NAMALWA (cell line): Measurements from ENCODE around the gene CAMK2A.

Source experiments
- DNase-seq: peaks from one replicate; pipeline ENCODE4 v3.0.0-alpha.2; 2015; ENCODE audit warnings: low spot score

CAMK2A gene

DNA sequence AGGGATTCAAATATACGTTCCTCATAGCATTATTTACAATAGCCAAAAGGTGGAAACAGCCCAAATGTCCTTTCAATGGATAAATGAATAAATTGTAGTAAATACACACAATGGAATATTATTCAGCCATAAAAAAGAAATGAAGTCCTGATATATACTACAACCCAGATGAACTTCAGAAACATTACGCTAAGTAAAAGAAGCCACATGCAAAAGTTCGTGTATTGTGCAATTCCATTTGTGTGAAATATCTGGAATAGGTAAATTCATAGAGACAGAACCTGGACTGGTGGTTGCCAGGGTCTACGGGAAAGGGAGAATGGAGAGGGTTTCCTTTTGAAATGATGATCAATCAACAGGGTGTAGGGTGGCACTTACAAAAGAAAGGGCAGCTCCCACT is 25.7 kb upstream of the CAMK2A start:
- no peak for DNase-seq

DNA sequence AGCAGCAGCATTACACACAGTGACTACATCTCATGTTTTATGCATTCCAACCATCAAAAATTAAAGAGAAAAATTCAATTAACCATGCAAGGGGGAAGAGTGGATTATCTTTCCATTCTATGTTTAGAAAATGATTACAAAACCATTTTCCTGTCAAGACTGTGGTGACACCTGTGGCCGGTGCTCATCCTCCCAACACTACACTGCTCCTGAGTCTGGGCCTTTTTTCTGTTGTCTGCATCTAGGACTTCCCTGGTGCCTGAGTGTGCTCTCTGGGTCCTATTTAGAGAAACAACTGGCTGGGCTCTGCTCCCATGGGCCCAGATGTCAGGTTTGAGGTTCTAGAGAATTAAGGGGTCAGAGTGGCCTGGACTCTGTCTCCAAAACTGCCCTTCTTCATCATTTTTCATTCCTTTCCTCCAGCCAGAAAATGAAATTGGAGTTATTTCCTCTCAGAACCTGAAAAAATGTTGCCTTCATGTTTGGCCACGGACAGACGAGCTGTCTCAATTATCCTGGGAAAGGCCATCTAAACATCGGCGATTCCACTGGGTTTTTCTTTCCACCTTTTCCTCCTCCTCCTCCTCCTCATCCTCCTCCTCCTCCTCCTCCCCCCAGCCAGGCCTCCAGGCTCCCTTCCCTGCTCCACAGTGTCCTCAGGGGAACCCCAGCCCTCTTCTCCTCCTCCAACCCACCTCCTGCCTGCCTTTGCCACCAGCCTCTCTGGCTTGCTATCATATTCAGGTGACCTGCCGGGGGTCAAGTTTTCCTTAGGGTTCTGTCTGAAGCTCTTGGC is 24.5 kb upstream of the CAMK2A start:
- no peak for DNase-seq

DNA sequence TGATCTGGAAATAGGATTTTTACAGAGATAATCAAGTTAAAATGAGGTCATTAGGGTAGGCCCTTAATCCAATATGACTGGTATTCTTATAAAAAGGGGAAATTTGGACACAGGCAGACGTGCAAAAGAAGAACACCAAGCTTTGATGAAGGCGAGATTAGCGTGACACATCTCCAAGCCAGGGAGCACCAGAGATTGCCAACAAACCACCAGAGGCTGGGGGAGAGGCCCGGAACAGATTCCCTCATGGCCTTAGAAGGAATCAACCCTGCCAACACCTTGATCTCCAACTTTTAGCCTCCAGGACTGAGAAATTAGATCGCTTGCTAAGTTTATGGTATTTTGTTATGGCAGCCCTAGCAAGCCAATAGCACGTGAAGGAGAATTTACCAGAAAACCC is 23.9 kb upstream of the CAMK2A start:
- no peak for DNase-seq

DNA sequence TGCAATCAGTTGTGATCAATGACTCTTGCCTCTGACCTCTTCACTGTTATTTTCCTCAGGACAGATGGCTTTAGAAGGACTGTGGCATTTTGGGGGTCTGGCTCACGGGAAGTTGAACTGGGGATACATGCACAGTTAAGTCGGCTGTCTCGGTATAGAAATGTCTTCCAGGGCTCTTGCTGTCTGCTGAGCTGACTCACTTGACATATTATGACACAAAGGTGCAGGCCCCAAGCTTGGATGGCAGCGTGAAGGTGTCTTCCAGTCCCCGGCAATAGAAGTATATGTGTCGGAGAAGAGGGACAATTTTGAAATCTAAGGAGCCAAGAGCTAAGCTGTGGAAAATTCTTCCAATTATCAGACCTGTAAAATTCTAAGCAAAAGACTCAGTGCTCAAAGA is 22.9 kb upstream of the CAMK2A start:
- DNase-seq = no peak

DNA sequence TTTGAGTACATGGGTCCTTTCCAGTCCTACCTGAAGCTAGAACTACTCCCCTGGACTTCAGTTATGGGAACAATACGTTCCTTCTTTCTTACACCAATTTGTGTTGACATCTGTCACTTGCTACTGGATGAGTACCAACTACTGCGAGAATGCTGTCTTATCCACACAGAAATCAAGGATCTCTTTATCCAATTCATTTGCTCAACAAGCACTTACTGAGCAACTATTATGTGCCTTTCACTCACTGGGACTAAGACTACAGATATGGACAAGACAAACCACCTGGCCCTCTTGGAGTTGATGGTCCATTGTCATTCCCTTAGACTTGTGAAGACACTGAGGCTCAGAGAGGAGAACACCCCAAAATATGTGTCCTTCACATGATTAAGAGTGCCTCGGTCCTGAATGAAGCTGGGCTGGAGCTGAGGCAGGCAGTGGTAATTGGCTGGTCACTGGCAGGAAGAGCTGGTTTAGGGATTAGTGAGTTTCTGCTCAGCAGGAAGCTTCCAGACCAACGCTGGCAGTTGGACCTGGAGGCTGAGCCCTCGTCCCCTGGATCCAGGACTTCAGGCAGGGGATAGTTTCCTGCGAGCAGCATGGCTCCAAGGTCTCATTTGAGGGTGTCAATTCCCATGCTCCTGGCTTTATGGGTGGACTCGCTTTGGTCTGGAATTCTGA is 21.6 kb upstream of the CAMK2A start:
- no peak for DNase-seq

DNA sequence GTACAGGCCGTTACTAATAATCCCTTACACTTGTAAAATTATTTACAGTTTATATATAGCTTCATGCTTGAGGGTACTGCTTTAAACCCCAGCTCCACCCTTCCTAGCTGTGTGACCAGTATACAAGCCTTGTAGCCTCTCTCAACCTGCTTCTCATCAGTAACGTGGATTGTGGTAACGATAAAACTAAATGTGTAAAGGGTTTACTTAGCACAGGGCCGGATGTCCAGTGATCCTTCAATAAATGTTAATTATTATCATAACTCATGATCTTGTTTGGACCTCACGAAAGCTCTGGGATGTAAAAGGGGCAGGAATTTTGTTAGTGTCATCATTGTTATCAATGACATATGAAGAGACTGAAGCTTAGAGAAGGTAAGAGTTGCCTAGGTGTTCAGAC is 20.7 kb upstream of the CAMK2A start:
- DNase-seq = no peak

DNA sequence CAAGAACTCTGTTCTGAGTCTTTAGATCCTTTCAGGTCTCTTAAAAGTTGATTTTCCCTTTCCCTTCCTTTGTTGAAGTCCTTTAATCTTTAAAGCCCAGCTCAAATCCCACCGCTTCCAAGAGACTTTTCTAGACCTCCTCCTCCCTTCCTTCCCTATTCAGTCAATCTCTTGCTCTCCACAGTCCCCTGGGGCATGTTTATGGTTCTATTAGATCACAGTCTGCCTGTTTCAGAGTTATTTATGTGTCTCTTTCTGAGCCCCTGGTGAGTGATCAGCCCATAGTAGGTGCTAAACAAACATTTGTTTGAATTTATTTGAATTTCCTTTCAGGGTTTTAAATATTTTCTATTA is 20.3 kb upstream of the CAMK2A start:
- no peak for DNase-seq

DNA sequence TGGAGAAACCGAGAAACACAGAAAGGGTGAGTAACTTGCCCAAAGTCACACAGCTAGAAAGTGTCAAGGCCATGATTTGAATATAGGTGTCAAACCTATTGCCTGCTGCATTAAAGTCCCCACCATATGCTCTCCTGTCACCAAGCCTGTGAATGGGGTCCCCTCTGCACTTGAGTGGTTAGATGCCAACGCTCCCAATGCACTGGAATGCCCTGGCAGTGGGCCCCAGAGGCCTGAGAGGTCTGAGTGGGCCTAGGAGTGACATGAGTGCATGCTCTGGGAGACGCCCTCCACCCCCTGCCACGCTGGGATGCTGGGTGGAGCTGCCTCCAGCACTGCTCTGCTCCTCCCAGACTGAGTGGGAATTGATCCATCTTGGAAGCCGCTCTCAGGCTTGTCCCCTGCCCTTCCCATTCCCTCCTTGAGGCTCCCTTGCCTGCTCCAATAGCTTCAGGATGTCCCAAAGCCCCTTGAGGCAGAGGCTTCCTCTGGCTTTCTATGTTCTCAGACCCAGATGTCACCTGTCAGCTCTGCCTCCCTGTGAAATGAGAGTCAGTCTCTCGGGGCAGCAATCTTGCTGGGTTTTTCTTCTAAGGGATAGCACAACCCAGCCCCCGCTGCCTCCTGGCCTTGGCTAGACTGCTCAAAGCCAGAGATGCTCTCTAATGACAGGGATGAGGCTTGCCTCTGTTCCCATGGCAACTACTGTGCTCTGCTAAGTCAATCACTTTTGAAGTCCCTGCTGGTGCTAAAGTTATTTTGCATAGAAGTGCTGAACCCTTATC is 19.7 kb upstream of the CAMK2A start:
- DNase-seq = peak; percentile 19

DNA sequence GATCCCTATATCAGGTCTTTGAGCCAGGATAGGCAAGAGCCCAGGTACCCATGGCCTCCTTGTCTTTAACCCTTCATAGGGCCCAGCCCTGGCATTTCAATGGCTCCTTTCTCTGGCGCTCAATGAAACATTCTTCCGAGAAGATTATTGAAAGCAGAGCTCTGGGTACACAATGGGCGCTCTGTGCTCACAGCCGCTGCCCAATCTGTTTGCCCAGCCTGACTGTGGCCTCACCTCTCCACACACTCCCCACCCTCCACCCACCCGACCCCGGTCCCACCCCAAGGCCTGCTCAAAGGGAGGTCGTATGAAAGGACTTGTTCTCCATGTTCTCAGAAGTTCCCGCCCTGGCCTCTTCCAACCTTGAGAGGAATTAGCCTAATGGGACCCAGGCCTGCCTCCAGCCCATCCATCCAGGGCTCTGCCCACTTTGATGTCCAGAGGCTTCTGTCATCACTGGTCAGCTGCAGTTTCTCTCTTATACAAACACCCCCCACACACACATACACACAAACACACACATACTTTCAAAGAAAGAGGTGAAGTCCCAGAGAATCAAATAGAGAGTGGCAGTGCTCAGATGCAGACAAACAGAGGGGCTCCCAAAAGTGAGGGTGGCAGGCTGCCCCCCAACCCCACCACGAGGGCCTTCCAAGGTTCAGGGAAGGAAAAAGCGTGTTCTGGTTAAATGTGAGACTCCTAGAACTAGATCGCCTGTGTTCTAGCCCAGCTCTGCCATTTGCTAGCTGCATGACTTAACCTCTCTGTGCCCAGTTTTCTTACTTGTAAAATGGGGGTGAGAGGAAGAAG is 18.2 kb upstream of the CAMK2A start:
- DNase-seq = no peak

DNA sequence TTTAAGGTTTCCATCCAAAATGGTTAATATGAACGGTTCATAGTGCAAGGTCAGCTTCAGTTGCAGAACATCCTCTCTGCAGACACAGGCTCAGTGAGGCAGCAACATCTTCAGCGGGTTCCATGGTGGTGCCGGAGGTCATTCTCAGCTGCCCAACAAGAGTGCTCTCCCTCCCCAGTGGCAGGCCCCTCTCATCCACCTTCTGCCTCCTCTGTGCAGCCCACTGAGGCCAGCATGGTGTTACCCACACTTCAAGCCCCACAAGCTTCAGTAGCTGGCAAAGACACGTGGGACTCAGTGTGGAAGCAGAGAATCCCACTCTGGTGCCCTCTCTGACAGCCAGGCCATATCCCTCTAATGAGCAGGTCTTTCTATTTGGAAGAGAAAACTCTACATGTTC is 17.2 kb upstream of the CAMK2A start:
- no peak for DNase-seq

DNA sequence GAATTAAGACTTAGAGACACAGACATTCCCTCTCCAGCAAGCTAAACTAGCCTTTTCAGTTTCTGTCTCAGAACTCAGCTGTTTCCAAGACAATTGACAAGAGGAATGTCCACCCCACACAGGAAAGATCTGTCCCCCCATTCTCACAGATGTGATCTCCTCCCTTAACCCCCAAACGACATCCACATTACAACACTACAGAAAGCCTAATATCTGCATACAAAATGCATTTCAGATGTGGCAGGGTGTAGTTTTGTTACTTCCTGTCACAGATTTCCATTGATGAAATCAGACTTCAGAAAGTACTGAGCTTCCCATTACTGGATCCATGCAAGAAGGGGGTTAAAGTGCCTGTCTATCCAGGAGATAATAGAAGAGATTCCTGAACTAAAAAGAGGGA is 16.0 kb upstream of the CAMK2A start:
- no peak for DNase-seq

DNA sequence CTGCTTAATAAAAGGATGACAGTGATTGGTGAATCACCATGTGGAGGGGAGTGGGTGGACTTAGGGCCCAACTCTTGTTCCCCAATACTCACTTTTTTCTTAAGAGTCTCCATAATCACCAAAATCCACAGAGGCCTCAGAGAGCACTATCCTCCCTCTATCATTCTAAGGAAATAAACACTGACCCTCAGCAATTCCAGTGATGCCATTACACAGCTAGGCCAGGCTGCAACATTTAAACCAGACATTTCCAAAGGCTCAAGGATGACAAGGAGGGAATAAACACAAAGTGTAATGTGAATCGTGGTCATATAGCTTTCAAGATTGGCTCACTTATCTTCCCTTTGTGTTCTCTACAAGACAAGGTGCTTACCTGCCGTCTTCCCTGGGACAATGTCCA is 15.5 kb upstream of the CAMK2A start:
- no peak for DNase-seq

DNA sequence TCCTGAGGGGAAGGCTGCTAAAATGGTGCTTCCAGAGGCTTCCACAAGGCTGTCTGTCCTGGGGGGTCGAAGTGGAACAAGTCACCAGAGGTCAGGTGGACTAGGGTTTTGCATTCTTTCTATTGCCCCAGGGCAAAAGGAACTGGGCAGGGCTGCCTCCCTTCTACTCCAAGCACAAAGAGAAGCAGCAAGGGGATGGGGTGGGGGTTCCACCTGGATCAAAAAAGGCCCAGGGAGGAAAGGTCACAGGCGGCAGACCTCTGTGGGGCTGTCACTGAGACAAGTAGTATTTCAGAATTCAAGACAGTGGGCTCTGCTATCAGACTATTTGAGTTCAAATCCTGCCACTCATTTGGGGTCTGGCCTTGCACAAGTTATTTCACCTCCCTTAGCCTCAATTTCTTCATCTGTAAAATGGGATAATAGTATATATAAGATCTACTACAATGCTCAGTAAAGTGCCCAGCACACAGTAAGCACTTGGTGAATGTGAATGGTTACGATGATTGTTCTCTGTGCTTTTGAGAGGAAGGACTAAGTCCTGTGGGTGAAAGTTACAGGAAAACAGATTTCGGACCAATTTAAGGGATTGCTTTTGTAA is 15.0 kb upstream of the CAMK2A start:
- no peak for DNase-seq

DNA sequence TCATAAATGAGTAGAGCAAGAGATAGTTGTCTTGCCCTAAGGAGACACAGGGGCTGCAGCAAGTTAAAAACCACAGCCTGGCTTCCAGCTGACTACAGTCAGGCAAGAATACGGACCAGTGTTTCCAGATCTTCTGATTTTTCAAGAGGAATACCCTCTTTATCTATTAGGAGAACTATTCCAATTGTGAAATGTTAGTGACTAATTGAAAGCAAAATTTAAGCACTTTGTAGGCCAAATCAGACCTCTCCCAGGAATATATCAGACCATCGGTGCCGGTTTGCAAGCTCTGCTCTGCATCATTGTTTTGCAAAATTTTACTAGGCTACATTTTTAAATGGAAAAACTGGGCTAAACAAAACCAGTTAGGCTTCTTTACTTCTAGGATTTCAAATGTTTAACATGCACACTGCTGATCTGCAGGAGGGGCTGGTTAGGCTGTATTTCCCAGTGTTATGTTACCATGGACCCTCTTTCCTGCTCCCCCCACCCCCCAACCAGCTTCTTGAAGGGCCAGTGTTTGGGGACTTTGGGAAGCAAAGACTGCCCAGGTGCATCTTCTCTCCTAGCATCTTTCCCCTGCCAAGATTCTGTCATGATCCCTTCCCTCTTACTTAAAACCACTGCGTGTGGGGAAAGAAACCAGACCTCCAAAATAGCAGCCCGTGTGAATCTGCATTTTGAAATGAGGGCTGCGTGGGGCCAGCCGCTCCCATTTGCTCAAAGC is 14.2 kb upstream of the CAMK2A start:
- no peak for DNase-seq

DNA sequence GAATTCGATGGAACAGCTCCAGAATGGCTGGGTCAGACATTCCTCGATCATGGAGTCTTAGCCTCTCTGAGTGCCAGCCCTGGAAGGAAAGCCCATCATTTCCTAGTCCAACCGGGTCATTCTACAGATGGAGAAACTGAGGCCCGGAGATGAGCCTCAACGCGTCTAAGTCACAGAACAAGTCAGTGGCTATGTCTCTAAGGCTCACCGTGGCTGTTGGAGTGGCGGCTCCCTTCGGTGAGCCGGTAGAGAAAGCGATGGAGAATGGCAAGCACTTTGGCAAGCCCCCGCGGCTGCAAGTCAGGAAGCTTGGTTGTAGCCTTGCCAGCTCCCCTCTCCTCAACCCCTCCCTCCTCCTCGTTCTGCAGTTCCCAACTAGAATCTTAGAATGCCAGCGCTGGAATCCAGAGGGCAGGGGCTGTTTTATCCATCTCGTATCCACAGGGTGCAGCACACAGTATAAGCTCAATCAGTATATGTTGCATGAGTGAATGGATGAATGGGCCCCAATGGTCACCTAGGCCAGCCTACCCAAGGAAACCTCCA is 13.6 kb upstream of the CAMK2A start:
- DNase-seq = no peak

DNA sequence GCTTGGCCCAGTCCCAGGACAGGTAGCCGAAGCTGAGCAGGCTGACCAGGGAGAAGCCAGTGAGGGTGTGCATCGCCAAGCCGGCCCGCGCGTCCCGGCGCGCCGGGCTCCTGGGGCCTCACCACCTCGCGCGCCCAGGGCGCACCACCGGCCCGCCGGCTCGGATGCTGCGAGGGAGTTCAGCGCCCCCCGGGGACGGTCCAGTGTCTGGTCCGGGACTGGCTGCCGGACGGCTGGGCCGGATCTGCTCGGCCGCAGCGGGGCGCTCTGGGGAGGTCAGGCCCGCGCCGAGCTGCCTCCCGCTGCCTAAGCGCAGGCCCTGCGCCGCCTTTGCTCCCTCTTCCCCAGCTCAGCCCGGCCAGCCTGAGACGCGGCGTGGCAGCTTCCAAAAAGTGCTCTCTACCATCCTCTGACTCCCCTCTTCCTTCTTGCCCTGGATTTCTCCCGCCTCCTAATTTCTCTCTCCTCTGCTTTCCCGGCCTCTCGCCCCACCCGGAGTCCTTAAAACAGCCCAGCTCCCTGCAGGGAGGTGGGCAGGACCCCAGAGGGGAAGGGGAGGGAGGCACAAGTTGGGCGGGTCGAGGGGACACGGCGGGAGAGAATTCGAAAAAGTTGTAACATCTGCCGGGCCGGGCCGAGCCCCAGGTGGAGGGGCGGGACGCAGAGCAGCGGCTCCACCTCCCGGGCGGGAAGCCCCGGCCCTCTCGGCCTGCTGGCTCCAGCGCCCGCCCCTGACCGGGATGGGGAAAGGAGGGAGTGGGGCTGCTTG is 12.9 kb upstream of the CAMK2A start, which contains the start of gene ARSI:
TSS of gene ARSI (minus strand) at position 605 of the 769 bp plus-strand sequence. CDS start at position 73, 532 bp downstream.
- no peak for DNase-seq

DNA sequence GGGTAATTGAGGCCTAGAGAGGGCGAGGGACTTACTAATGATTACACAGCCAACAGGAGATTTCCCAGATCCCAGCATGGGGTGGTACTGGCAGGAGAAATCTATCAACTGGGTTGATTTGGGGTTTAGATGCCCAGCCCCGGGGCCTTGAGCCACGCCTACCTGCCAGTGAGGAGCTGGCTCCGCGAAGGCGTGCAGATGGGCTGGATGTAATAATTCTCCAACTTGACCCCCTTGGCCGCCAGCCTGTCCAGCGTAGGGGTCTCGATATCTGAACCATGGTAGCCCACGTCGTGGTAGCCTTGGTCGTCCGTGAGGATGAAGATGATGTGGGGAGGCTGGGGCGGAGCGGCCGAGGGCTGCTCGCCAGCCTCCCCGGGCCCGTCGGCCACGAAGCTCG is 12.3 kb upstream of the CAMK2A start:
- no peak for DNase-seq

DNA sequence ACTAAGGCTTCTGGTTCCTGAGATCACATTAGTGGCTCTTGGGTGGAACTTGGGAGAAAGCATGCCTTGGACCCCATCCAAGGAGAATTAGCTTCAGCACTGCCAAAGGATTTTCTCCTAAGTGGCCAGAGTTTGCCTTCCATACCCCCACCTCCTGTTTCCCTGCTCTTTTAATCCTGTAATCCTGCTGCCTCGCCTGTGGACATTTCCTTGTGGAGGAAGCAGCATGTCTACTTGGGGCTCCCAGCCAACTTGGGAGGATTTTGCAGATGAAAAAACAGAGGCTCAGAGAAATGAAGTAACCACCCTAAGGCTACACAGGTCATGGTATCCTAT is 11.6 kb upstream of the CAMK2A start:
- no peak for DNase-seq

DNA sequence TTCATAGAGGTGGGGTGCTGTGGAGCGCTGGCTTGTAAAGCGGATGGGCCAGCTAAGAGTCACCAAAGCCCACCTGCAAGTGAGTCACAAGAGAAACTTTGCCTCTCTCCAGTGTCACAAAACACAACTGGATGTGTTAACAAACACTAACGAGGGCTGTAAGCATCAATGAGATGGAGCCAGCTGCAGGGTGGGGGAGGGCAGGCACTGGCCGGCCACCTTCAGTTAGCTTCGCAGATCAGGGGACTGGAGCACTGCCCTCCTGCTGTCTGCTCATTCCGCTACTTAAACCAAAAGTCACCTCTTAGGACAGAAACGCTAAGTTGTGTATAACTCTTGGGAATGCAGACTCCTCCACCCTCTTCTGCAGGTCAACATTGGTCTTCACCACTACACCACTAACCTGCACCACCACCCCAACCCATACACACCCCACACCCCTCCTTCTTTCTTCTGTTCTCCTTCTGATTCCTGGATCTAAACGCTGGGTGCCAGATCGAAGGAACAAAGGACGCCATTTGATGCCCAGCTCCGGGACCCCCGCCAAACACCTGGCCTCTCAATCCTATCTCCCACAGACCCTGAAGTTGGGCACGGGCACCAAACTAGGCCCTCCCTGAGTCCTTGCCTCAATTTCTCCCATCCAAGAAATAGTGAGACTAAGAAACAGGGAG is 11.1 kb upstream of the CAMK2A start:
- no peak for DNase-seq
